ENCODE results near the gene PTPRN2.

Gene PTPRN2

DNA sequence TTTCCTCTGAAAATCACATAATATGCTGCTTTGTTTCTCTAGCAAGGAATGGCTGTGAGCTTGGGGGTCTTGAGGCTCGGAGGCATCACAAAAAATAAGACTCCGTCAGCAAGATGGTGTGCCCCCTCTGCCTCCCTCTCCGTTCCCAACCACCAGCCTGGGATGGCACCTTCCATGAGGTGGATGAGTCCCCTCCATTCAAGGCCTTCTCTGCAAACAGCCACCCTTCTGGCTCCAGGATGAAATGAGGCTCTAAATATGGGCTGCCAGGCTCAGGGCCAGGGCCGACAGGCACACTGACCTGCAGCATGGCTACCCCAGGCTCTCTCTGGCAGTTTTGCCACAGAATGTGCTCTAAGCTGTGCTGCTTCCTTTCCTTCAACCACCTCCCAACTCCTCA, 521.5 kb downstream of the PTPRN2 start:
- DNase-seq = no peak

DNA sequence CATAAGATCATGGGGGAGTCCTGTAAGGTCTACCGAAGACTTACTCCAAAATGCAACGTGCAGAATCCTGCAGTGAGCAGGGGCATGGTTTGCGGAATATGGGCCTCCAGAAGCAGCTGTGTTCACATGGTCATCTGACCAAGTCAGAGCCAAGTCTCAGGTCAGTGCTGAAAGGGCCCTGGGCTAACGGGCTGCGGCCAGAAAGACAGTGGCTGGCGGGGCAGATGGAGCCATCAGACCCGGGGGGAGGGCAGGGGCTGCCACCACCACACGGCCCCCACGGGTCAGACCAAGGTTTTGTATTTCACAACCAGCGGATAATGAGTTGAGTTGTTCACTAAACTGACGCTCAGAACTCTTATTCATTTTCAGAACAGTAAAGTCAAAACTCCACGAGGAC, 522.3 kb downstream of the PTPRN2 start:
- DNase-seq = no peak

DNA sequence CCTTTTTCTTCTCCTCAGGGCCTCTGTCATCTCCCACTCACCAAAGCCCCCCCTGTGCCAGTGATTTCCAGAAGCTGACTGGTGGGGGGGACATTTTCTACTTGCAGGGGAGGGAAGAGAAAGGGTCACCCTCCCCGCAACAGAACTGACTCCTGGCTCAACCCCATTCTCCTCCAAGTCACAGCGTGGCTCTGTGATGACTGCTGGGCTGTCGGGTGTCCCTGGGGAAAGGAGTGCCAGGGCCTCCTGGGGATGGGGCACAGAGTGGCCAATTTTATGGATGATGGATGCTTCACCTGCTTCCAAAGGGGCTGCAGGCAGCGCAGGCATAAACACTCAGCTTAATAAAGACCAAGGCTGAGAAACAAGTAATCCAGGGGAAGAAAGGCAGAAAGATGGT, 523.0 kb downstream of the PTPRN2 start:
- DNase-seq = no peak

DNA sequence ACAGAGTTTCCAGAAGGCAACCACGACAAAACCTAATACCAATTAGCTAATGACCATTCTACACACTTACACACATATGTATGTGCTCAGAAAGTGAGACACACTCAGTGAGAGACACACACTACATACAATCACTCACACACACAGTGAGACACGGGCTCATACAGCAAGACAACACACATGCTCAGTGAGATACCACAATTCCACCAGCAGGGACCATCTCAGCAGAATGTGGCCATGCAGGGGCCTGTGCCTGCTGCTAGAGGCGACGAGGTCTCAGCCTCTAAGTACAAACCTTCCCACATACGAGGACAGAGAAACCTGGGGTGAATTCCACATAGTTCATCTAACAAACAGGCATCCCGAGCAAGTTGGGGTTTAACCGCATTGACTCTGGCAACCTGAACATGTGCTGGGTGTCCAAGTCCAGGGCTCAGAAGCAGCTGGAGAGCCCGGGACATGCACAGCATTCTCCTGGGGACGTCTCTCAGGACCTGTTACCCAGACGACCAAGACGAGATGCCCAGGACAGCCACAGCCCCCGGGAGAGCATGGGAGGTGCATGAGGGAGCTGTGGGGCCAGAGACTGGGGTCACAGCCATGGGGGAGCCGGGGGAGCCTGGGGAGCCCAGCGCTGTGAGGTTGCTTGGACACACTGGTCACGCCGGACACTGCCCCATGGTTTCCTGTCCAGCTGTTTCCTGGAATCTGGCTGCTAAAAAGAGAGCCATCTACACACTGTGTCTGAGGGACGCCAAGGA, 523.6 kb downstream of the PTPRN2 start:
- DNase-seq = no peak

DNA sequence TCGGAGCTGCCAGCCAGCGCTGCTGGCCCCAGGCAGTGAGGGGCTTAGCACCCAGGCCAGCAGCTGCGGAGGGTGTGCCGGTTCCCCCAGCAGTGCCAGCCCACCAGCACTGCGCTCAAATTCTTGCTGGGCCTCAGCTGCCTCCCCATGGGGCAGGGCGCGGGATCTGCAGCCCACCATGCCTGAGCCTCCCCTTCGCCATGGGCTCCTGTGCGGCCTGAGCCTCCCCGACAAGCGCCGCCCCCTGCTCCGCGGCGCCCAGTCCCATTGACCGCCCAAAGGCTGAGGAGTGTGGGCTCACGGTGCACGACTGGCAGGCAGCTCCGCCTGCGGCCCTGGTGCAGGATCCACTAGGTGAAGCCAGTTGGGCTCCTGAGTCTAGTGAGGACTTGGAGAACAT, 525.0 kb downstream of the PTPRN2 start:
- no peak for DNase-seq

DNA sequence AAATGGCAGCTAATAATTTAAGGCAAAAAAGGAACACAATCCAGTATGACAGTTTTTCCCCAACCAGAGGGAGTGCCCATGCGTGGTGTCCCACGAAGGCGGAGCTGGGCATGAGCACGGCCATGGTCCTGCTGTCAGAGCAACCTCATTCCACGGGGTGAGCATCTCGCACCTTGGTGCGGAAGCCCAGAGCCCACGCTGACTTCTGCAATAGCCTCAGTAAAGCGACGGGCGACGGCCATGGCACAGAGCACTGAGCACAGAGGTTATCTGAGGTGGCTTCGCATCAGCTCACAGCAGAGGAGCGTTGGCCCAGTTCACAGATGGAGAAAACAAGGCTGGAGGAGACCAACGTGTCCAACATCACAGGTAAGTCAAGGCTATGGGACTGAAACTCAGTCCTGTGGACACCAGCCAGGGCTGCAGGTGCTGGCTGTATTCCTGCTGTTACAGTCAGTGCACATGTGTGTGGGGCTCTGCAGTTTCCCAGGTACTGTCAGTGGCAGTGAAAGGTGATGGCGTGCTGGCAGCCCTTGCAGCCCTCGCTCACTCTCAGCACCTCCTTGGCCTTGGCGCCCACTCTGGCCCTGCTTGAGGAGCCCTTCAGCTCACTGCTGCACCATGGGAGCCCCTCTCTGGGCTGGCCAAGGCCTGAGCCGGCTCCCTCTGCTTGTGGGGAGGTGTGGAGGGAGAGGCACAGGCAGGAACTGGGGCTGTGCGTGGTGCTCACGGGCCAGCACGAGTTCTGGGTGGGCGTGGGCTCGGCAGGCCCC, 525.6 kb downstream of the PTPRN2 start:
- no peak for DNase-seq

DNA sequence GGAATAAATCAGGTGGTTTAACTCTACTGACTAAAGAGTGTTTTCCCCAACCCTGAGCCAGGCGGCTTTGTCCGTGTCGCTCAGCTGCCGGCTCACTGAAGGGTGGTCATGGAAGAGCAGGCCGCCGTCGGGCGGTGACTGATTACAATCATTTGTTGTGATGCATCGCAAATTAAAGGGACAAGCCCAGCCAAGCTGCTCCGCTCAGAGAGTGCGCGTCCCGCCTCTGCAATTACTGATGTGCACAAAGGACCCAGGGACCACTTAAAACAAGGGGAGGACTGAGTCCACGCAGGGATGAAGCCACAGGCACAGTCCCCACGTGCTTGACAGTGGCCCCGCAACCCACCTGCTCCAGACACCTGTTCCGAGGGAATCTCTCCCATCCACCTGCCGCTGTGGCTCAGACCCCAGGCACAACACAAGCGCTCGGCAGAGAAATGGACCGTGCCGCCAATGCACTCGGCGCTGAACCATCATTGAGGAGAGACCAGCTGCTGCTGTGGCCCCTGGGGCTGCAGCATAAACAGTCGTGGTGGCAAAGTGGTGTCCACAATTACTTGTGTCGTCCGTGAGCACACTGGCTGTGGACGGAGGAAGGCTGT, 526.5 kb downstream of the PTPRN2 start:
- DNase-seq = no peak

DNA sequence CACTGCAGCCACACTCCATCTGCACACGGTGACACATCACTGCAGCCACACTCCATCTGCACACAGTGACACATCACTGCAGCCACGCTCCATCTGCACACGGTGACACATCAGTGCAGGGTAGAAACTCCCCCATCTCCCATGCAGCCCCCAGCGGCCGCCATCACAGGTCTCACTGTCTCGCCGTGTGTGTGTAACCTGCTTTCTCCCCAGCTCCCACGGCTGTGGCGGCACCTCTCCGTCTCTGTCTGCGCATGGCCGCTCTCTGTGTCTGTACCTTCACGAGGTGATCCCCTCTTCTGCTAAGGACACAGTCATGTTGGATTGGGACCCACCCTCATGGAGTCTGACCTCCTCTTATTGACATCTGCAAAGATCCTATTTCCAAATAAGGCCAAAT, 527.4 kb downstream of the PTPRN2 start:
- no peak for DNase-seq

DNA sequence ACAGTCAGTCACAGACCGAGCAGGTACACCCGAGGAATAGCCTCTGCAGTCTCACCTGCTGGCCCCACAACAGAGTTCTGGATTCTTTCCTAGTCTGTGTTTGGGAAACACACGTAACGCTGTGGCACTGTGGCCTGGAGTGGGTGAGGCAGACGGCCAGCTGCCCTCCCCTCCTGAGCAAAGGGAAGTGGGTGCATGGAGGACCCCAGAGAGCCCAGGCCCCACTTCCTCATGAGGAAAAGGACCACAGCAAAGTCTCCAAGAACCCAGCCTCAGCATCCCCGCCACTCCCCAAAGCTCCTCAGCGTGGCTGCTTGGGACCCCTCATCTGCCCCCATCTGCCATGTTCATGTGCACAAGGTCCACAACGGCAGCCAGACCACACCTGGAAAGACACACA, 530.2 kb downstream of the PTPRN2 start:
- no peak for DNase-seq

DNA sequence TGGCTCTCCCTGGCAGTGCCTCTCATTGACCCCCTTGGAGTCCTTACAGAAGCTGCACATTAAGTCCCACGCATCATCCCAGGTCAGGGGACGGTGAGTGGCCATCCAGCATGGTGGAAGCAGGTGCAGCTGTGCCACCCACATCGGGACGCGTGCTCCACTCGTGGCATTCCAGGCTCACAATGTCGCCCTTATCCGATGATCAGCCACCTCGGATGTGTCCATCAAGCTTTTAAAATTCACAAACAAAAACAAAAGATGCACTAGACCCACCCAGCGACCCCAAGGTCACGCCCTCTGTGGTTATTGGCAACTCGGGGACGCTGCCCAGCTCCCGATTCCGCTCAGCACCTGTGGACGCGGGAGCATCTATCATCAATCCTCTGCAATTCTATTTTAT, 530.9 kb downstream of the PTPRN2 start:
- no peak for DNase-seq

DNA sequence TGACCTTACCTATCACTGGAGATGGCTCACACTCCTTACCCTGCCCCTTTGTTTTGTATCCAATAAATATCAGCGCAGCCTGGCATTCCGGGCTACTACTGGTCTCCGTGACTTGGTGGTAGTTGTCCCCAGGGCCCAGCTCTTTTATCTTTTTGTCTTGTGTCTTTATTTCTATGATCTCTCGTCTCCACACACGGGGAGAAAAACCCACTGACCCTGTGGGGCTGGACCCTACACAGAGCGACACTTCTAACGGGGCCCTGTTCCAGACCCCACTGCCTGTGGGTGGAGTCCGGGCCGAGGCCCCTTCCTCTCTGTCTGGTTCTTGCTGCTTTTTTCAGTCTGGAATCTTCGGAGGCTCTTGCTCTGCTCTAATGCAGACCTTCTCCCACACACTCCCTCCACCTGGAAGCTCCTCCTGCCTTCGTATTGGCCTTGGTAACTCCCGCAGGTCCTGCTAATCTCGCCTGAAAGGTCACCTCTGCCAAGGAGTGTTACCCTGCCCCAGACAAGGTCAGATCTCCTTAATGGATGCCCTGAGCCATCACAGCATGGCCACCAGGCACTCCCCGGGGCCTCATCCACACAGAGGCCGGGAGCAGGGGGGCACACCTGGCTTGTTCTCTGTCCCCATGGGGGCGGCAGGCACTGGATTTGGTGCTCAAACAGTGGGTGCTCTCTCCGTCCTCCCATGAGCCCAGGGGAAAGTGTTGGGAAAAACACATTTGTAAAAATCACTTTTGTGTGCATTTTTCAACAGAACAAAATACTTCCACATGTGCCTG, 531.7 kb downstream of the PTPRN2 start:
- no peak for DNase-seq

DNA sequence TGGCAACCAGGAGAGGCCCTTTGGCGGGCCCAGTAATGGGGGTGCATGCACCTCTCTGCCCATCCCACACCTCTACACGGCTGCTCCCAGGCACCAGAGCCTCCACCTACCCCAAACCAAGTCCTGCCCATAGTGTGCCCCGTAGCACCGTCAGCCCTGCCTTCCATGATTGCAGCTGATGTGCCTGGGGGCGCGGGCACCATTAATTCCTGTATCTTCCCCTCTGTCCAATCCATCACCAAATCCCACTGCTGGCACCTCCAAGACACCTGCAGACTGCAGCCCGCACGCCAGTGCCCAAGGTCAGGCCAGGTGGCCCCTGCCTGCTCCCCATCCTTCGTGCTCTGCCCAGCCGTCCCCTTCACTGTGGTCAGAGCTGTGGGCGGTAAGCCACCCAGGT, 533.0 kb downstream of the PTPRN2 start:
- no peak for DNase-seq

DNA sequence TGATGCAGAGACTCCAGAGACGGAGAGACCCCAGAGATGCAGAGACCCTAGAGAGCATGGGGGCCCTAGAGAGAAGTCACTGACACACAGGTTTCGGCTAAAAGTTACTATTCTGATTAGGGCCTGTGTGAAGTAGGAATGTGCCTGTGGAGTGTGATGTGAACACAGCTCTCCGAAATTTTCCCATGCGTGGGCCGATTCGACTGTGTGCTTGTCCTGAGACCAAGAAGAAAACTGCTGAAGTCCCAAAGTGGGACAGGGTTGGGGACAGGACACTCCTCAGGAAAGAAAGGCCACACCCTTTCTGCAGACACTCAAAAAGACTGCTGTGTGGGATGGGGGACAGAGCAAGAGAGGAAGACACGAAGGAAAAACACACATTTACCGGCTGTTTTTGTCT, 533.5 kb downstream of the PTPRN2 start:
- no peak for DNase-seq

DNA sequence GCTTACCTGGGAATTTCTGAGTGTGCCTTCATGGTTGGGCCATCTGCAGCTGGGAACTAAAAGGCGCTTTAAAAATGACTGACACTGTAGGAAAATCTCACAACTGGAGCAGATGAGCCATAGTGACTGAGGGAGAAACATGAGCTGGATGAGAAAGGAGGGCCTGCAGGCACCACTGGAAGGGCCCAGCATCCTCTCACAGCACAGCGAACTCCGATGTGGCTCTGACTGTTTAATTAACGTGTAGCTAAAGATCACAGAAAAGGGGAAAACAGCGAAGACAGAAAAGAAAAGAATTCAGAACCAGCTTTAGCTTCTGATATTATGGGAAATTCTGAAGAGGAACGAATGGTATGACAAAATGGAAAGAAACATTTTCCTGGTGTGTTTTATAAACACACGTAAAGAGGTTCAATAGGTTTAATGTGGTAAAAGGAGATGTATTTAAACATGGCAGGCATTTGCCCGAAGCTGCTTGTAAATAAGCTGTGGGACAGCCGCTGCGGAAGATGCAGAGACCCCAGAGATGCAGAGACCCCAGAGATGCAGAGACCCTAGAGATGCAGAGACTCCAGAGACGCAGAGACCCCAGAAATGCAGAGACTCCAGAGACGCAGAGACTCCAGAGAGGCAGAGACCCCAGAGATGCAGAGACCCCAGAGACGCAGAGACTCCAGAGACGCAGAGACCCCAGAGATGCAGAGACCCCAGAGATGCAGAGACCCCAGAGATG, 534.3 kb downstream of the PTPRN2 start:
- no peak for DNase-seq

DNA sequence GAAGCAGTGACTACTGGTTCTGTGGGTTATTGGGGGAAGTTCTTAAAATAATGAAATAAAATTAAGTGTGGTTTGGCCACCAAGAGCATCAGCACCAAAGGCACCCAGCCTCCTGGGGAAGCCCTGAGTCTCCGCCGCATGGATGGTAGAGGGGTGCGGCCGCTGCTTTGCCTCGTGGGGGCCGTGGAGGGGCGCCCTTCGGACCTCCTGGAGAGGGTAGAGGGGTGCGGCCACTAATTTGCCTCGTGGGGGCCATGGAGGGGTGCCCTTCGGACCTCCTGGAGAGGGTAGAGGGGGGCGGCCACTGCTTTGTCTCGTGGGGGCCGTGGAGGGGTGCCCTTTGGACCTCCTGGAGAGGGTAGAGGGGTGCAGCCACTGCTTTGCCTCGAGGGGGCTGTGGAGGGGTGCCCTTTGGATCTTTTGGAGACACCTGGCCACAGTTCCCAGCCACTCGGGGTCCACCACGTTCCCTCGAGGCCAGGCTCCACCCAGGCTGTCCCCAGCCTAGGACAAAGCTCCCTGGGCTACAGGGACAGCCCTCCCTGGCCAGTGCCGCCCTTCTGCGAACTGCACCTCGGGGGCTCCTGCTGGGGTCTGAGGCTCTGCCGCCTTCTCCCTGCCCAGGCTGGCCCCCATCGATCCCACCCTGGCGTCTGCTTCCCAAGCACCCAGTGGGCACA, 535.1 kb downstream of the PTPRN2 start:
- DNase-seq = no peak

DNA sequence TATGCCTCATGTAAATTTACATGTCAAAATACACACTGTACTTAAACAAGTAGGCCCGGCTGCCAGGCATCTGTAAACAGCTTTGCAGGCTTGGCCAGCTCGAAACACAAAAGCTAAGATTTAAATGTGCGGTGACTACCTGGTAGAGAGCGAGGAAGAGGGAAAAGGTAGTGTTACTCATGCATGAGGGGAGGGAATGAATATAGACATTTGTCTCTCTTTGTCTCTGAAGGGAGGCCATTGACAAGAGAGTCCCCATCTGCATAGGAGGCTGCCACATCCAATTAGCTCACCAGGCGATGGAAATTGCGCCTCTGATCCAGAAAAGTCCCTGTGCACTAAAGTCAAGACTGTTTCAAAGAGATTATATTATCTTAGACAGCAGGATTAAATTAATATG, 535.8 kb downstream of the PTPRN2 start:
- no peak for DNase-seq

DNA sequence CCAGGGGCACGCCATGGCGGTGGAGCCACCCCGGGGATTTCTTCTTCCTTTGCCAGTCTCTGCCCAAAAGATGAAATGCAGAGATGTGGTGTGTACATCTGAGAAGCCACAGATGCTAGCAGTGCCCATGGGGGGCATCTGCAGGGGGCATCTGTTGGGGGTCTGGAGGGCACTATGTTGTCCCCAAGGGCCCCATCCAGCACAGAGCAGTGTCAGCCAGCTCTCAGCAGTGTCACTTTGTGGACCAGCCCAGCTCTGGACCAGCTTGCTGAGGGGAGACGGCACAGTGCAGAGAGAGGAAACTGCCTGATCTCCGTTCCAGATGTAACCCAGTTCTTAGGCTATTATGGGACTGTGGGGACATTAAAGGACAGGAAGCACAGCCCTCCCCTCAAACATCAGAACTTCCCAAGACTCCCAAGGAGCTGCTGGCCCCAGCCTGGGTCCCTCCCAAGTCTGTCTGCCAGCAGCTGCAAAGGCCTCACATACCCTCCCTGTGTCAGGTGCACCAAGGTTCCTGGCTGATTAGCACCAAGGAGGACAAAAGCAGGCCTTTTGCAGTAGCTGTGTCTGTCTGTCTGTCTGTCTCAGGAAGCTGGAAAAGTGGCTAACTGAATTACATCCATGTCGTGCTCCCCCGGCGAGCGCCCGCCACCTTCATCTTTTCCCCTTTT, 536.5 kb downstream of the PTPRN2 start:
- DNase-seq = no peak

DNA sequence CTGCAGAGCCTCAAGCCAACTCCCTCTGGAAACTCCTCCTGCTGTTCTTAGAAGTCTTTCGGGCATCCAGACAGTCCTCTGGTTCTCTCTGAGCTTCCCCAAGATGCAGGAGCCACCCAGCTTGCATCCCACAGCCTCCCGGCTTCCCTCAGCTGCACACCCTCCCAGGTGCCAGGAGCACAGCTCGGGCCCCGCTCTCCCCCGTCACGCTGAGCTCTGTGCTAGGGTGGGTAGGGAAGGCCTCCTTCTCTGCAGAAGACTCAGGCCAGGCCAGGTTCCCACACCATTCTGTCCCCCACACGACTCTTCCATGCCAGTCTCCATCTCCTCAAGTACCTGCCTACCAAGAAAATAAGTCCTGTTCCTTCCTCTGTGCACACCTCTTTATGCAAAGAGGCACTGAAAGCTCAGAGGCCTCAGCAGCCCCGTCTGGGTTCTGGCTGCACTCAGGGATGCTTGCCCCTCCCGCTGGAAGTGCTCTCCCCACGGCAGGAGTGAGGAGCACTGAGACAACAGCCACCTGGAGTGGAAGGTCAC, 537.1 kb downstream of the PTPRN2 start:
- no peak for DNase-seq

DNA sequence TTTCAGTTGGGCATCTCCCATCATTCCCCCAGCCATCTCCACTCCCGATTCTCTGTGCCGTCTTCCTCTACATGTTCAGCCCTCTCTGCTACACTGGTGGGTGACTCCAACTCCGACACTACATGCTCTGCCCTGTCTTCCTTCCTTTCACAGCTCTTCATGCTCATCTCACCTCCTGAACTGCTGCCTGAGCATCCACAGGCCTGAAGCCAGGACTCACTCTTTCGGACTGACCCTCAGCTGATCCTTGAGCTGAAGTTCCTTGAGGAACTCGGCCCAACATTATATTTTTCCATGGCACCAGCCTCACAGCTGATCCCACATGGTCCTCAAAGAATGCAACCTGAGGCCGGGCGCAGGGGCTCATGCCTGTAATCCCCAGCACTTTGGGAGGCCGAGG, 538.4 kb downstream of the PTPRN2 start:
- no peak for DNase-seq

DNA sequence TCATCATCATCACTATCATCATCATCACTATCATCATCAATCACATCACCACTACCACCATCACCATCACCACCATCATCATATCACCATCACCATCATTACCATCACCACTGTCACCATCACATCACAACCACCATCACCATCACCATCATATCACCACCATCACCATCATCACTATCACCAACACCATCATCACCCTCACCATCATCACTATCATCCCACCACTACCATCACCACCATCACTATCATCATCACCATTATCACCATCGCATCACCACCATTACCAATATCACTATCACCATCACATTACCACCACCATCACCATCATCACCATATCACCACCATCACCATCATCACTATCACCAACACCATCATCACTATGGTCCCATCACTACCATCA, 539.1 kb downstream of the PTPRN2 start:
- DNase-seq = no peak

All from right kidney (tissue), 1 donor.